ENCODE measurements around the gene PRPF39. TPM values are rescaled to one million over a fixed set of nuclear protein-coding genes. Genes with fewer than 3 reads are reported as not detected.

PRPF39 gene
- total and polyA plus RNA-seq, 2 of the 13 experiments (the other 11 are each of a cell fraction or from before 2014, with no cell fraction given): 44.2 to 65.0 TPM

DNA sequence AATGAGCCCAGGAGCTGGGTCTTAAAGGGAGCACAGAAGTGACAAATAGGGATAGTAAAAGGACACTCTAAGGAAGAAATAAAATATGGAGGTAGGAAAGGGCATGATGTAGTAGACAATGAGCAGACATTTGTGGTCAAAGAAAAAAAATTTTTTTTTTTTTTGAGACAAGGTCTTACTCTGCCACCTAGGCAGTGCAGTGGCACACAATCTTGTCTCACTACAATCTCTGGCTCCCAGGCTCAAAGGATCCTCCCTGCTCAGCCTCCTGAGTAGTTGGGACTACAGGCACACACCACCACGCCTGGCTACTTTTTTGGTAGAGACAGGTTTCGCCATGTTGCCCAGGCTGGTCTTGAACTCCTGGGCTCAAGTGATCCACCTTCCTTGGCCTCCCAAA, 41.8 kb downstream of the PRPF39 start:
- in situ Hi-C loops (cut with HindIII; ENCODE audit: extremely low pct_ligation_motif_present, low pct_unique_long_range_greater_than_20kb): no loop called here
- Histone ChIP-seq H3K4me2 (ENCODE audit: low read depth, low read length) (no peak overlapping the region), H3K79me2 (ENCODE audit: insufficient read depth, low read length) (peaks cover 5% of the 10 kb centered on the region), H3K27me3 (ENCODE audit: control insufficient read depth in 1 of 2, insufficient read depth in 2 of 2, low read length in 2 of 2) (no peaks in the 10 kb centered on the region), H3K9ac (ENCODE audit: insufficient read depth, low read depth, low read length) (no peak overlapping the region), H4K20me1 (ENCODE audit: insufficient read depth, low read length) (no peaks in the 10 kb centered on the region; the same call in 1 of the 2 replicates), H3K4me3 (replicated peaks in 1 of 3; ENCODE audit: insufficient read depth in 1 of 3, low read depth in 2 of 3, low read length in 3 of 3) (no peak overlapping the region), H3K27ac (ENCODE audit: extremely low read length, insufficient read depth, low read length) (no peak overlapping the region), H3K4me1 (ENCODE audit: insufficient read depth, low read length) (peaks cover 5% of the 10 kb centered on the region; the same call in 1 of the 2 replicates), H3K9me3 (ENCODE audit: low read length) (no peaks in the 10 kb centered on the region), H3K36me3 (replicated peaks in 1 of 2; ENCODE audit: control insufficient read depth in 1 of 2, insufficient read depth in 2 of 2, low read length in 2 of 2) (peaks cover 0 to 15% of the 10 kb centered on the region in 2 experiments; a peak in 2 of 5 replicates), H2AFZ (ENCODE audit: low read length) (no peak overlapping the region)
- FAIRE-seq (no peak), ATAC-seq (no peak), DNase-seq (ENCODE audit: low spot score) (no peak)
- WGBS (ENCODE audit: low lambda C conversion rate): 100% methylated on average over 1 of the region's 2 CpGs
- TF ChIP-seq CENPX (CRISPR knock-in tag; IDR thresholded peaks at IDR 0.05): no peak
- TF ChIP-seq ZNF761 (CRISPR knock-in tag; conservative IDR thresholded peaks at IDR 0.05): no peak
- TF ChIP-seq ZNF547 (CRISPR knock-in tag; IDR thresholded peaks at IDR 0.05): no peak
- no peak for TF ChIP-seq HNF4G (IDR thresholded peaks at IDR 0.05; ENCODE audit: borderline replicate concordance, low read depth, low read length)
- TF ChIP-seq HNF4G (CRISPR knock-in tag; IDR thresholded peaks at IDR 0.05; ENCODE audit: borderline replicate concordance, low read depth): no peak
- TF ChIP-seq, protein P1, sequence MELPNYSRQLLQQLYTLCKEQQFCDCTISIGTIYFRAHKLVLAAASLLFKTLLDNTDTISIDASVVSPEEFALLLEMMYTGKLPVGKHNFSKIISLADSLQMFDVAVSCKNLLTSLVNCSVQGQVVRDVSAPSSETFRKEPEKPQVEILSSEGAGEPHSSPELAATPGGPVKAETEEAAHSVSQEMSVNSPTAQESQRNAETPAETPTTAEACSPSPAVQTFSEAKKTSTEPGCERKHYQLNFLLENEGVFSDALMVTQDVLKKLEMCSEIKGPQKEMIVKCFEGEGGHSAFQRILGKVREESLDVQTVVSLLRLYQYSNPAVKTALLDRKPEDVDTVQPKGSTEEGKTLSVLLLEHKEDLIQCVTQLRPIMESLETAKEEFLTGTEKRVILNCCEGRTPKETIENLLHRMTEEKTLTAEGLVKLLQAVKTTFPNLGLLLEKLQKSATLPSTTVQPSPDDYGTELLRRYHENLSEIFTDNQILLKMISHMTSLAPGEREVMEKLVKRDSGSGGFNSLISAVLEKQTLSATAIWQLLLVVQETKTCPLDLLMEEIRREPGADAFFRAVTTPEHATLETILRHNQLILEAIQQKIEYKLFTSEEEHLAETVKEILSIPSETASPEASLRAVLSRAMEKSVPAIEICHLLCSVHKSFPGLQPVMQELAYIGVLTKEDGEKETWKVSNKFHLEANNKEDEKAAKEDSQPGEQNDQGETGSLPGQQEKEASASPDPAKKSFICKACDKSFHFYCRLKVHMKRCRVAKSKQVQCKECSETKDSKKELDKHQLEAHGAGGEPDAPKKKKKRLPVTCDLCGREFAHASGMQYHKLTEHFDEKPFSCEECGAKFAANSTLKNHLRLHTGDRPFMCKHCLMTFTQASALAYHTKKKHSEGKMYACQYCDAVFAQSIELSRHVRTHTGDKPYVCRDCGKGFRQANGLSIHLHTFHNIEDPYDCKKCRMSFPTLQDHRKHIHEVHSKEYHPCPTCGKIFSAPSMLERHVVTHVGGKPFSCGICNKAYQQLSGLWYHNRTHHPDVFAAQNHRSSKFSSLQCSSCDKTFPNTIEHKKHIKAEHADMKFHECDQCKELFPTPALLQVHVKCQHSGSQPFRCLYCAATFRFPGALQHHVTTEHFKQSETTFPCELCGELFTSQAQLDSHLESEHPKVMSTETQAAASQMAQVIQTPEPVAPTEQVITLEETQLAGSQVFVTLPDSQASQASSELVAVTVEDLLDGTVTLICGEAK (IDR thresholded peaks at IDR 0.05): no peak
- TF ChIP-seq, protein P1 (CRISPR knock-in tag; IDR thresholded peaks at IDR 0.05): no peak
- TF ChIP-seq SMC3 (IDR thresholded peaks at IDR 0.05; ENCODE audit: low read length): no peak
- TF ChIP-seq, protein P2, sequence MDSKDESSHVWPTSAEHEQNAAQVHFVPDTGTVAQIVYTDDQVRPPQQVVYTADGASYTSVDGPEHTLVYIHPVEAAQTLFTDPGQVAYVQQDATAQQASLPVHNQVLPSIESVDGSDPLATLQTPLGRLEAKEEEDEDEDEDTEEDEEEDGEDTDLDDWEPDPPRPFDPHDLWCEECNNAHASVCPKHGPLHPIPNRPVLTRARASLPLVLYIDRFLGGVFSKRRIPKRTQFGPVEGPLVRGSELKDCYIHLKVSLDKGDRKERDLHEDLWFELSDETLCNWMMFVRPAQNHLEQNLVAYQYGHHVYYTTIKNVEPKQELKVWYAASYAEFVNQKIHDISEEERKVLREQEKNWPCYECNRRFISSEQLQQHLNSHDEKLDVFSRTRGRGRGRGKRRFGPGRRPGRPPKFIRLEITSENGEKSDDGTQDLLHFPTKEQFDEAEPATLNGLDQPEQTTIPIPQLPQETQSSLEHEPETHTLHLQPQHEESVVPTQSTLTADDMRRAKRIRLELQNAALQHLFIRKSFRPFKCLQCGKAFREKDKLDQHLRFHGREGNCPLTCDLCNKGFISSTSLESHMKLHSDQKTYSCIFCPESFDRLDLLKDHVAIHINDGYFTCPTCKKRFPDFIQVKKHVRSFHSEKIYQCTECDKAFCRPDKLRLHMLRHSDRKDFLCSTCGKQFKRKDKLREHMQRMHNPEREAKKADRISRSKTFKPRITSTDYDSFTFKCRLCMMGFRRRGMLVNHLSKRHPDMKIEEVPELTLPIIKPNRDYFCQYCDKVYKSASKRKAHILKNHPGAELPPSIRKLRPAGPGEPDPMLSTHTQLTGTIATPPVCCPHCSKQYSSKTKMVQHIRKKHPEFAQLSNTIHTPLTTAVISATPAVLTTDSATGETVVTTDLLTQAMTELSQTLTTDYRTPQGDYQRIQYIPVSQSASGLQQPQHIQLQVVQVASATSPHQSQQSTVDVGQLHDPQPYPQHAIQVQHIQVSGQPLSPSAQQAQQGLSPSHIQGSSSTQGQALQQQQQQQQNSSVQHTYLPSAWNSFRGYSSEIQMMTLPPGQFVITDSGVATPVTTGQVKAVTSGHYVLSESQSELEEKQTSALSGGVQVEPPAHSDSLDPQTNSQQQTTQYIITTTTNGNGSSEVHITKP (CRISPR knock-in tag; IDR thresholded peaks at IDR 0.05; ENCODE audit: low read depth): no peak
- POLR2A ChIA-PET: no interaction called here
- intact Hi-C loops (cut with micrococcal nuclease; ENCODE audit: unreplicated experiment): no loop called here
- BruUV-seq (replicated peaks): no TSS peak
- CTCF ChIA-PET (ENCODE audit: low intra/inter-chr PET ratio, low total read pairs): no interaction called here

Measured in HepG2 (cell line).